H9 (cell line): ENCODE results near the gene AGT. TPM values are rescaled to one million over a fixed set of nuclear protein-coding genes. Genes with fewer than 3 reads are reported as not detected.
A peak's percentile ranks its signal among the peaks of the same experiment; 100 is the strongest.

Experiments
- DNase-seq: peaks from one replicate; pipeline ENCODE4 v3.0.0-alpha.2; 2017
- H2AFZ ChIP-seq: one replicate; pipeline ENCODE4 v1.6.1; 2013; ENCODE audit warnings: mild to moderate bottlenecking, low read length, control low read depth, moderate library complexity
- H2AK5ac ChIP-seq: 2 replicates; pipeline ENCODE4 v1.6.1; 2013; ENCODE audit warnings: low read length, control low read depth, mixed read lengths; ENCODE audit not compliant: insufficient read length
- H2BK120ac ChIP-seq: one replicate; pipeline ENCODE4 v1.6.1; 2013; ENCODE audit warnings: low read depth, mild to moderate bottlenecking, low read length, control low read depth, inconsistent platforms; ENCODE audit not compliant: poor library complexity, severe bottlenecking
- H2BK12ac ChIP-seq: 2 replicates; pipeline ENCODE4 v1.6.1; 2013; ENCODE audit warnings: low read length, control low read depth, mixed read lengths, low read depth; ENCODE audit not compliant: insufficient read length
- H2BK15ac ChIP-seq: 2 replicates; pipeline ENCODE4 v1.6.1; 2013; ENCODE audit warnings: low read depth, low read length, control low read depth
- H2BK20ac ChIP-seq: one replicate; pipeline ENCODE4 v1.6.1; 2013; ENCODE audit warnings: low read depth, mild to moderate bottlenecking, low read length, control low read depth, inconsistent platforms; ENCODE audit not compliant: poor library complexity, severe bottlenecking
- H2BK5ac ChIP-seq: 2 replicates; pipeline ENCODE4 v1.6.1; 2013; ENCODE audit warnings: low read length, control low read depth, mixed read lengths; ENCODE audit not compliant: insufficient read length
- H3K14ac ChIP-seq: 2 replicates; pipeline ENCODE4 v1.6.1; 2013; ENCODE audit warnings: low read length, control low read depth; ENCODE audit not compliant: insufficient read depth
- H3K18ac ChIP-seq: 2 replicates; pipeline ENCODE4 v1.6.1; 2013; ENCODE audit warnings: low read depth, mild to moderate bottlenecking, mixed read lengths, low read length, control low read depth; ENCODE audit not compliant: insufficient read length
- H3K23ac ChIP-seq: 2 replicates; pipeline ENCODE4 v1.6.1; 2013; ENCODE audit warnings: low read length, control low read depth, mixed read lengths, low read depth; ENCODE audit not compliant: insufficient read length
- H3K23me2 ChIP-seq: 2 replicates; pipeline ENCODE4 v1.6.1; 2013; ENCODE audit warnings: low read depth, mild to moderate bottlenecking, mixed read lengths, low read length, control low read depth; ENCODE audit not compliant: insufficient read length, poor library complexity, severe bottlenecking
- H3K27ac ChIP-seq: 2 replicates; pipeline ENCODE4 v1.5.1; 2013; ENCODE audit warnings: low read length, control low read depth, mixed read lengths, low read depth; ENCODE audit not compliant: insufficient read length
- H3K27me3 ChIP-seq: 2 replicates; pipeline ENCODE4 v1.6.1; 2013; ENCODE audit warnings: low read length, control low read depth, inconsistent platforms; ENCODE audit not compliant: insufficient read depth
- H3K4ac ChIP-seq: 2 replicates; pipeline ENCODE4 v1.6.1; 2013; ENCODE audit warnings: low read depth, mild to moderate bottlenecking, control low read depth, inconsistent platforms, low read length, moderate library complexity
- H3K4me1 ChIP-seq: 2 replicates; pipeline ENCODE4 v1.6.1; 2013; ENCODE audit warnings: low read length, control low read depth, inconsistent platforms; ENCODE audit not compliant: insufficient read depth
- H3K4me2 ChIP-seq: 2 replicates; pipeline ENCODE4 v1.6.1; 2013; ENCODE audit warnings: low read length, control low read depth, mixed read lengths; ENCODE audit not compliant: insufficient read length, insufficient read depth
- H3K56ac ChIP-seq: 2 replicates; pipeline ENCODE4 v1.6.1; 2013; ENCODE audit warnings: low read depth, mild to moderate bottlenecking, mixed read lengths, low read length, control low read depth; ENCODE audit not compliant: insufficient read length
- H3K79me1 ChIP-seq: 2 replicates; pipeline ENCODE4 v1.6.1; 2013; ENCODE audit warnings: low read depth, mild to moderate bottlenecking, moderate library complexity, low read length, control low read depth, inconsistent platforms; ENCODE audit not compliant: insufficient read depth, poor library complexity, severe bottlenecking
- H3K79me2 ChIP-seq: 2 replicates; pipeline ENCODE4 v1.6.1; 2013; ENCODE audit warnings: low read length, control low read depth, inconsistent platforms; ENCODE audit not compliant: insufficient read depth
- H3K9ac ChIP-seq: 2 replicates; pipeline ENCODE4 v1.6.1; 2013; ENCODE audit warnings: low read length, control low read depth, mixed read lengths; ENCODE audit not compliant: insufficient read length; ENCODE audit errors: extremely low read depth
- H3K9me3 ChIP-seq: one replicate; pipeline ENCODE4 v1.6.1; 2013; ENCODE audit warnings: low read depth, low read length, inconsistent platforms; ENCODE audit not compliant: control insufficient read depth
- H3T11ph ChIP-seq: one replicate; pipeline ENCODE4 v1.6.1; 2013; ENCODE audit warnings: mild to moderate bottlenecking, low read length, control low read depth, inconsistent platforms
- H4K20me1 ChIP-seq: one replicate; pipeline ENCODE4 v1.6.1; 2013; ENCODE audit not compliant: control insufficient read depth, insufficient read length, insufficient read depth
- H4K5ac ChIP-seq: 2 replicates; pipeline ENCODE4 v1.6.1; 2013; ENCODE audit warnings: low read depth, mild to moderate bottlenecking, mixed read lengths, low read length, control low read depth; ENCODE audit not compliant: insufficient read length
- H4K8ac ChIP-seq: replicated peaks from 2 replicates; pipeline ENCODE4 v1.6.1; 2013; ENCODE audit warnings: low read length, control low read depth, mixed read lengths, low read depth; ENCODE audit not compliant: insufficient read length
- H4K91ac ChIP-seq: 2 replicates; pipeline ENCODE4 v1.6.1; 2013; ENCODE audit warnings: low read depth, mild to moderate bottlenecking, moderate library complexity, mixed read lengths, low read length, control low read depth; ENCODE audit not compliant: insufficient read length
- H3K27ac Mint-ChIP-seq, 3 experiments: 2 replicates in 2 of 3; 3 replicates in 1 of 3; pipeline ENCODE4 v1.8.0; 2020 to 2021; ENCODE audit warnings: mixed read lengths in 3 of 3, mild to moderate bottlenecking in 1 of 3, moderate library complexity in 1 of 3
- H3K27me3 Mint-ChIP-seq: 2 replicates; pipeline ENCODE4 v1.8.0; 2021; ENCODE audit warnings: low read depth, mild to moderate bottlenecking, moderate library complexity, mixed read lengths
- H3K36me3 Mint-ChIP-seq, 3 experiments: 2 replicates in 2 of 3; 3 replicates in 1 of 3; pipeline ENCODE4 v1.8.0; 2020 to 2021; ENCODE audit warnings: low read depth in 3 of 3, mixed read lengths in 3 of 3; ENCODE audit not compliant: insufficient read depth in 1 of 3
- H3K4me1 Mint-ChIP-seq, 2 experiments: 2 replicates each; pipeline ENCODE4 v1.8.0; 2020; ENCODE audit warnings: mixed read lengths in 2 of 2
- H3K4me3 Mint-ChIP-seq, 2 experiments: 2 replicates in 1 of 2; 3 replicates in 1 of 2; pipeline ENCODE4 v1.8.0; 2020 to 2021; ENCODE audit warnings: mild to moderate bottlenecking in 2 of 2, mixed read lengths in 2 of 2, moderate library complexity in 1 of 2
- H3K9me3 Mint-ChIP-seq, 2 experiments: 2 replicates in 1 of 2; 3 replicates in 1 of 2; pipeline ENCODE4 v1.8.0; 2020; ENCODE audit warnings: mild to moderate bottlenecking in 2 of 2, mixed read lengths in 2 of 2, moderate library complexity in 1 of 2
- WGBS: extraction: QIAGEN DNeasy Blood & Tissue Kit; methylation state at CpG from one replicate; pipeline ENCODE4 v1.1.7; 2013; ENCODE audit warnings: missing lambda C conversion rate, low lambda C conversion rate, mixed read lengths; ENCODE audit not compliant: insufficient read length; ENCODE audit errors: extremely low coverage; 5-methylcytosine and 5-hydroxymethylcytosine counted together
- total RNA-seq: library from RNA; stranded (reverse); gene quantifications from 2 replicates; pipeline ENCODE4 v1.2.1, GENCODE V29; 2021
- TF ChIP-seq, protein P1 (sequence below): fragments of 200-600 bp; sonication (generic); conservative IDR thresholded peaks from 3 replicates; pipeline ENCODE4 v1.8.0; 2021; ENCODE audit warnings: antibody characterized with exemption, mild to moderate bottlenecking

AGT gene
- total RNA-seq, 1 experiment from 2014 or later: not detected

DNA sequence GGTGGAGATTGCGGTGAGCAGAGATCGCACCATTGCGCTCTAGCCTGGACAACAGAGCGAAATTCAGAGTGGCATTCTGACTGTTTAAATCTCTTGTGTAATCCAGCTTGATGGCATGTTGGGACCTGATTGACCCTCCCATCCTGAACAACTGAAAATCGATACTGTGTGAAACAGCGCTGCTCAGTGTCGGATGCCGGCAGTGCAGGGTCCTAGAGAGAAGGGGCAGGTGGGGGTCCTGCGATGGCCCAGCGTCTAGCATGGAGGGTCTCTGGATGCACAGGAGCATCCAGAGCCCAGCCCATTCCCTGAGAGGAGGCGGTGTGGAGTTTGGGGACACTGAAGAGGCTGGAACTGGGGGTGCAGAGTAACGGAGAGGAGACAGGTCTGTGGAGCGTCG, 15.8 kb downstream of the AGT start:
- Histone ChIP-seq H3K79me1 (no peaks in the 10 kb centered on the region), H3K4me1 (no peaks in the 10 kb centered on the region), H4K20me1 (no peaks in the 10 kb centered on the region), H3K27me3 (no peaks in the 10 kb centered on the region), H3K9me3 (no peaks in the 10 kb centered on the region), H2BK120ac (no peak overlapping the region), H3K79me2 (no peaks in the 10 kb centered on the region), H4K91ac (no peak overlapping the region), H3K14ac (no peak overlapping the region), H4K5ac (no peak overlapping the region), H2BK20ac (no peak overlapping the region), H2BK12ac (no peak overlapping the region), H3K27ac (no peak overlapping the region), H3K23me2 (no peaks in the 10 kb centered on the region), H2AK5ac (no peak overlapping the region), H2BK15ac (no peak overlapping the region), H3K9ac (no peak overlapping the region), H3K18ac (no peak overlapping the region), H3K56ac (no peak overlapping the region), H2AFZ (no peak overlapping the region), H4K8ac (no peak overlapping the region), H3K4ac (no peak overlapping the region), H3K23ac (no peak overlapping the region), H3T11ph (no peak overlapping the region), H3K4me2 (no peak overlapping the region), H2BK5ac (no peak overlapping the region)
- peaks cover 18% of the 10 kb centered on the region for H3K27me3 Mint-ChIP-seq
- no peak overlapping the region for H3K4me3 Mint-ChIP-seq
- no peak overlapping the region for H3K27ac Mint-ChIP-seq
- peaks cover 8 to 18% of the 10 kb centered on the region in 2 experiments for H3K4me1 Mint-ChIP-seq
- DNase-seq: peak; percentile 63
- peaks cover 5 to 9% (median 7%) of the 10 kb centered on the region in 3 experiments; a peak in 5 of 7 replicates for H3K36me3 Mint-ChIP-seq
- WGBS: no CpG with 5 or more reads among the region's 14 CpGs
- H3K9me3 Mint-ChIP-seq: no peaks in the 10 kb centered on the region
- TF ChIP-seq, protein P1, sequence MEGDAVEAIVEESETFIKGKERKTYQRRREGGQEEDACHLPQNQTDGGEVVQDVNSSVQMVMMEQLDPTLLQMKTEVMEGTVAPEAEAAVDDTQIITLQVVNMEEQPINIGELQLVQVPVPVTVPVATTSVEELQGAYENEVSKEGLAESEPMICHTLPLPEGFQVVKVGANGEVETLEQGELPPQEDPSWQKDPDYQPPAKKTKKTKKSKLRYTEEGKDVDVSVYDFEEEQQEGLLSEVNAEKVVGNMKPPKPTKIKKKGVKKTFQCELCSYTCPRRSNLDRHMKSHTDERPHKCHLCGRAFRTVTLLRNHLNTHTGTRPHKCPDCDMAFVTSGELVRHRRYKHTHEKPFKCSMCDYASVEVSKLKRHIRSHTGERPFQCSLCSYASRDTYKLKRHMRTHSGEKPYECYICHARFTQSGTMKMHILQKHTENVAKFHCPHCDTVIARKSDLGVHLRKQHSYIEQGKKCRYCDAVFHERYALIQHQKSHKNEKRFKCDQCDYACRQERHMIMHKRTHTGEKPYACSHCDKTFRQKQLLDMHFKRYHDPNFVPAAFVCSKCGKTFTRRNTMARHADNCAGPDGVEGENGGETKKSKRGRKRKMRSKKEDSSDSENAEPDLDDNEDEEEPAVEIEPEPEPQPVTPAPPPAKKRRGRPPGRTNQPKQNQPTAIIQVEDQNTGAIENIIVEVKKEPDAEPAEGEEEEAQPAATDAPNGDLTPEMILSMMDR: peak; percentile 59
